Endometrial microvascular endothelial cells (primary cell): ENCODE results near the gene NFATC2. TPM values are rescaled to one million over a fixed set of nuclear protein-coding genes. Genes with fewer than 3 reads are reported as not detected.

Experiments
- in situ Hi-C: cut with HindIII; loops from 2 replicates; pipeline ENCODE4 v1.10.0; 2017; ENCODE audit warnings: low sequenced_read_pairs, low pct_unique_long_range_greater_than_20kb; ENCODE audit errors: inconsistent ontology term
- total RNA-seq: library from RNA; depleted of rRNA; stranded (reverse); fragments of >200 nt; gene quantifications from one replicate; pipeline ENCODE4 v1.2.3, GENCODE V29; 2015; ENCODE audit errors: inconsistent ontology term

Gene NFATC2
- total RNA-seq = 2.5 TPM

DNA sequence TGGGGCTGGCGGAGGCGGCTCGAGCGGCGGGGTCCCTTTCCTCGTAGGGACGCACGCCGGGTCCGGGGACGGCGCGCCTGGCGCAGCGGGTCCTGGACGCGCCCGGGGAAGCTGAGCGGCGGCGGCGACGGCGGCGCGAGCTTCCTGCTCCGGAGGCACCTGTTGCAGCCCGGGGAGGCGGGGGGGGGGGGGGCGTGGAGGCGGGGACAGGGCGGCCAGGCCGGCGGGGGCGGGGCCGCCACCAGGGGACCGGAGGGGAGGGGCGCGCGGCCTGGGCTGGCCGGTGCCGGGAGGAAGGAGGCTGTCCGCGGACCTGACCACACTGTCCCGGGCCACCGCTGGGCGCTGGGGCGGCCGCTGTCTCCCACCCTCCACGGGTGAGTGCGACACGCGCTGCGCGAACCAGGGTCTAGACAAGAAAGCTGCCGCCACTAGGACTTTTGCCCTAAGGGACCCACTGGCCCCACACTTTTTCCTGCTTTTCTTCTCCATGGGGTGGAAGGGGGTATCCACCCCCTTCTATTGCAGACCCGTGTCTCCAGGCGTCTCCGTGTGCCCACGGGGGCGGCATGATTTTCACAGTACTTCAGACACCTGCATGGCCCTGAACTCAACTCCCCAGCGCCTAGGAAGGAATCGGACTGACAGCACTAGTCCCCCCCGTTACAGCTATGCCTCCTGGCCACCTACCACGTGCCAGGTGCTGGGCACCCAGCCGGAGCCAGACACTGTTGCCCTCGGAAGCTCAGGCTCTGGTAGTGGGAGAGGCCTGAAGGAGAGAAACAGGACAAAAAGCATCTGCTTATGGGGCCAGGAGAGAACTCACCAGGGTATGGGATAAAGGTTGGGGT is at the start of gene NFATC2:
Gene NFATC2 (minus strand): TSS at position 149 of the 851 bp plus-strand sequence. CDS start 220 bp downstream, outside the sequence.
- in situ Hi-C loops = no loop called here

DNA sequence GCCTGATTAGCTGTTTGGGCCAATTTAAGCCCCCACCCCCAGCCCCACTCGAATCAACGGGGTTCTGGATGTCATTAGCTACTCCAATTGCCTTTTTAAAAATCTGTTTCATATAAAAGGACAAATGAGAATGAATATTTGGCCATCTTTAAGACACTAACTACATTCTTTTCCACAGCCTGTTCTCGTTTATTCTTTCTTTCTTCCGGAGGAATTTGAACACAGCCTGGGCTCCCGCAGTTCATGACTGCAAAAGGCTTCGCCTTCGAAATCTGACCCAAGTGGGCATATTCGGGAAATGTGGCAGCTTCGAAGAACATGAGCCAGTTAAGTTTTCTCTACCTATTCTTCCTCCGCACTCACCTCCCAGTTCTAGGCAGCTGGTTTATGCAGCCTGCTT is 49.4 kb upstream of the NFATC2 start:
- in situ Hi-C loops = no loop called here

DNA sequence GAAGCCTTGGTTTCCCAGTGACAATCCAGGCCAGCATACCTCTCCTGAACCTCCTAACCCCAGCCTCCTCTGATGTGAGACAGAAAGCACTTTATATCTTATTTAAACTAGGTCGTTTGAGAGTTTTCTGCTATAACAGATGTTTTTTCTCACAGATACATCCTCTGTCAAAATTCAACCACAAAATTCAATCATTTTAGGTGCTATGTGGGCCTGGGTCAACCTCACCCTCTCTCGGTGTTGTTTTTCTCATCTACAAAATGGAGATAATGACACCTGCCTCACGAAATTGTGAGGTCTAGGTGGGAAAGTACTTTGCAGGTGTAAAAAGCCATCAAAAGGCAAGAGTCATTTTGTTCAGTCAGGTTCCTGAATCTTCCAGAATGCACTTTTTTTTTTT is 46.2 kb upstream of the NFATC2 start:
- in situ Hi-C loops = no loop called here

DNA sequence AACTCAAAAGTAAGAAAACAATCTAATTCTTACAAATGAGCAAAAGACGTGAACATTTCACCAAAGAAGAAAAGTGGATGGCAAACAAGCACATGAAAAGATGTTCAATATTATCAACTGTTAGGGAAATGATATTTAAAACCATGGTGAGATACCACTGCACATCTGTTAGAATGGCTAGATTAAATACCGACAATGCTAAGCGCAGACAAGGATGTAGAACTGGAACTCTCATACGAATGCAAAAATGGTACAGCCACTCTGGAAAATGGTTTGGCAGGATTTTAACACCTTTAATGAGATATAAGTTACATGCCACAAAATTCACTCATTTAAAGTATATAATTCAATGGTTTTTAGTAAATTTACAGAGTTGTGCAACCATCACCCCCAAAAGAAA is 44.6 kb upstream of the NFATC2 start:
- in situ Hi-C loops = no loop called here

DNA sequence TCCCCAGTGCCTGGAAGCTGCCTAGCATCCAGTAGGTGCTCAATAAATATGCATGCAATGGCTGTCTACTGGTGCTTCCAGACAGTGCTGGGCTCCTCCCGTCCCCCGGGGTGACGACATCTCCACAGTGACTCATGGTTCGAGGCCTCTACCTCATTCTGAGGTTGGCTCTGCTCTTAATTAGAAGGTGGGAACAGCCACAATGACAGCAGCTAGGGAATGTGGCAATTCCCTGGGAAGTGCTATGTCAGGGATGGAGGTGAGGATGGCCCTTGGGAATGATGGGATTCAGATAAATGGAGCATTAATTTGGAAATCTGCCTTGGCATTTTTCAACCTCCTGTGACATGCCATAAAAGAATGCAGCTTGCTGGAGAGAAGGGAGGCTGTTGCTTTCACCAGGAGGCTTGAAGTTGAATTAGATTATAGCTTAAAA is 43.5 kb upstream of the NFATC2 start:
- in situ Hi-C loops = no loop called here

DNA sequence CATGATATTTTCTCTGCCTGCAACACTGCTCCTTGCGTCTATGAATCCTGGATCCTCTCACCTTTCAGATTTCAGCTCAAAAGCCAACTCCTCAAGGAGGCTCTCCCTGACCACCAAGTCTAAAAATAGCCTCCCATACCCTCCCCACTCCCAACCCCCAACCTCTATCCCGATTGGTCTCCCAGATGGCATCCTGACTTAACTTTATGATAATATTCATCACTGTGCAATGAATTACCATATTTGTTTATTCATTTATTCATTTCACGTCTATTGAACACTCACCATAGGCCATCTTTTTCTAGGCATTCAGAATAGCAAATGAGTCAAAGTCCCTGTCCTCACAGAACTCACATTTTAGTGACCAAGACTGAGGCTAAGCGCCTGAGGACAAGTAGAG is 42.6 kb upstream of the NFATC2 start:
- in situ Hi-C loops = no loop called here

DNA sequence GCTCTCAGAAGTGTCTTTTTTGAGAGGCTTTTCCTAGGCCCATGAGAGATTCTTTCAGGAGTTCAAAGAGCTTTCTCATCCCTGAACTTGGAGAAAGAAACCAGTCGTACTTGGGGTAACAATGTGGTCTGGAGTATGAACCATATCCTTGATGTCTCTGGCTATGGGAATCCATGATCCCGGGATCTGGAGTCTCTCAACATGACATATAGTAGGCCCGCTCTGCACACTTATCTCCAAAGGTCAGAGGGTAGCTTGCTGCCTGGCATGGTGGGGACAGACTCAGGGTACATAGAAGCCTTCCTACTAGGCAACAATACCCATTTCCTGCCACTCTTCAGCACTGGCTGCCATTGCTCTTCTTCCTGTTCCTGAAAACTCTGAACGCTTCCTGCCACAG is 42.2 kb upstream of the NFATC2 start:
- in situ Hi-C loops = no loop called here

DNA sequence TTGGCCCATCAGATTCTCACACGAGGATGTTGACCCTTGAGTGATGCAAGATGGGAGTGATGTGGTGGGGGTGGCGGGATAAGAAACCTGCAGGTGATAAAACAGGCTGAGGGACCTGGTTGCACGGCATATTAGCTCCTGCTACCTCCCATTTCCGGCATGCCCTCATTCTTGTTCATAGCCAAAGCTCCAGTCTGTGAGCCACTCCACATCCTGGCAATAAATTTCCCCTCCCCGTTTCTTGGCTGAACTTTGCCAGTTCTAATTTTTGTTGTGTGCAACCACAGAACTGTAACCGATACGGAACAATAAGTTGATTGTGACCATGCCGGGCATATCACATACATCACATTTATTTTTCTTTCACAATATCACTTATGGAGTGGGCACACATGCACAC is 41.6 kb upstream of the NFATC2 start:
- in situ Hi-C loops = no loop called here

DNA sequence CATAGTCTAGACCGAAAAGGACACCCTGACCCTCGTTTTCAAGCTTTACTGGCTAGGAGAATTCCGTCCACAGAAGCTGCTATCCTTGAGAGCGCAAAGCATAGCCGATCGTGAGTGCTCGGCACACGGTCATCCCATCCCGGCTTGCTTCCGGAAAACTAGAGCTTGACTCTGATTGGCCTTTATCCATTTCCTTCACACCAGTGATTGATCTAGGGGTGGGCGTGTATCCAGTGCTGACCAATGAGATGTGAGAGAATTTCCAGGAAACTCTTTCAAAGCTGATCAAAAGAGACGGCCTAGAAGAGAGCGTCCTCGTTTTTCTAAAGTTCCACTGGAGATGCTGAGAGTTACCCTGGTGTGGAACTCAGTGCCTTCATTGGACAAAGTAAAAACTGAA is 41.0 kb upstream of the NFATC2 start:
- in situ Hi-C loops = no loop called here

DNA sequence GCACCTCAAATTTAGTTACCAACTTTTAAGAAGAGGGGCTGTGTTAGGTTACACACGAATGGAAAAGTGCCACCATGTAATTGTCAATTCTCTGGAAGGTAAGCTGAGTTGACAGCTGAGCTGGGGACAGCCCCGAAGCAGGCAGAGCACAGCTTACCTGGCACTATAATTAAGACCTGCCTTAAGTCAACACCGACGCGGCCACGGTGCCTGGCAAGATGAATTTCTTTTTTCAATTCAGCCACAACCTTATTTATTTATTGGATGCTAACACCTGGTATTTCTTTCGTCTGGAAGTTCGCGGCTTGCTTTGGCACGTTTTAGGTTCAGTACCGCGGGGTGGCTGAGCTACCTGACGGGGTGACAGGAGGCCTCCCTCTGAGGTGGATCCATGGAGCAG is 40.6 kb upstream of the NFATC2 start:
- in situ Hi-C loops = no loop called here

DNA sequence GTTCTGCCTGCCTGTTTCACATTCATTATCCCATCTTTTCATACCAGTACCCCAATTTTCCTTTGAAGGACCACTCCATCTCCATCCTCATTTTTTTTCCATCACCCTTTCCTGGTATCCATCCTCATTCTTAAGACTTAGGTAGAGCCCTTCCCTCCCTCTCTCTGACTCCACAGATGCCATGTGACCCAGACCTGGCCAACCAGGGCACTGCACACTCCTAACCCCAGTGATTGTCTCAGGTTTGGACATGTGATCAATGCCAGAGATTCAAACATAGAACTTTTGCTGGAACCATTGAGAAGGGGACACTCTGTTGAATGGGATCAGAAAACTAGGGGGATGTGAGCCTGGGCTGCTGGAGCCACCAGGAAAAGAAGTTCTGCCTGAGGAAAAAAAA is 39.1 kb upstream of the NFATC2 start:
- in situ Hi-C loops = no loop called here

DNA sequence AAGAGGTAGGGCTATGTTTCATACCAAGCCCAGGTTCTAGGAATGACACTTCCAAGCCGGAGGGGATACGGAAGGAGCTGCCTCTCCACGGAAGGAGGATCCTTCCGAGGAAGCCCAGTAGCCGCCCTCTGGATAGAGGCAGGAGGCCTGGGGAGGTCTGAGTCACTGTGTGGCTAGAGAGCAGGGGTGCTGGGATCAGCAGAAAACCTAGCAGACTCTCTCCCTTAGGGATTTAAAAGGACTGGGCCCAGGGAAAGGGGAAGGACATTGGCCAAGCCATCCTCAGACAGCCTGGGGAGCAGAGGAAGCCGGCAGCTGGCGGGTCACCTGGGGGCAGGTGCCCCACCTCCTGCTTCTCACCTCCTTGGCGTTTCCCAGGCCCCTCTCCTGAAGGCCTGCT is 36.6 kb upstream of the NFATC2 start:
- in situ Hi-C loops = no loop called here

DNA sequence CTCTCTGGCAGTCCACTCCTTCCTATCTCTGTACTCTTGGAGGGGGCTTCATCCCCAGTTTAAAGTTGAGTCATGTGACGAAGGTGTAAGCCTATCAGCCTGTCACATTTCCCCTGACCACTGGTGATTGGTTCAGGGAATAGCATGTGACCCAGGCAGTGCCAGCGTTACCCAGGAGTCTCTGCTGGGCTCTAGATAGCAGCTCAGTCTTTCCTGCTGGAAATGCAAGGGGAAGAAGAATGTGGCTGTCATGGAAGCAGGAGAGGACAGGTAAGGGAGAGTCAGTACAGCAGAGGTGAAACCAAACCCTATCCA is 35.6 kb upstream of the NFATC2 start:
- in situ Hi-C loops = no loop called here

DNA sequence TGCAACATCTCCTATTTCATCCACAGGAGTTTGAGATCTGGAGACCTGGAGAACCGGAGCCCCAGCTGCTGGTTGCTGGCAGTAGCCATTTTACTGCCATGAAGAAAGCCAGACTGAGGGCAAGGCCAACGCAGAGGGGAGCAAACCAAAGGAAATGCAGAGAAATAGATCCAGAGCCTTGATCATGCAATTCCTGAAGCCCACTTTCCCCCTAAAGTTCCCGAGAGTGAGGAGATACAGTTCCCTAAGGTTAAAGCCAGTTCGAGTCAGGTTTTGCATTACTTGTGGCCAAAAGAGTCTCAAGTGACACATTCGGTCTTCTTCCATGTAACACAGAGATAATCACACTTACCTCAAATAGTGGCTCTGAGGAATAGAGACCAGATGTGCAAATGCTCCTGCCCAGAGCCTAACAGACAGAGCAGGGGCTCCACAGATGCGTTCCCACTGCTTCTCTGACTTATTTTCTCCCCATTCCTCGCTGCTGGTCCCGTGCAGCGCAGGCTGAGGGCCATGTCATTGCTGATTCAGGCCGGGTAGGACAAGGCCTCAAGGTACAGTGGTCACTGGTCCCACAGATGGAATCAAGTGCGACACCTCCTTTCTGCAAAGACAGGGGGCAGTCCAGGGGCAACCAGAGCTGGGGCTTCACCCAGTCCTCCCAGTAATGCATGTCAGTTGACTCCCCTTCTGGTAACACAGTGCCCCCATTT is 35.1 kb upstream of the NFATC2 start:
- in situ Hi-C loops = no loop called here

DNA sequence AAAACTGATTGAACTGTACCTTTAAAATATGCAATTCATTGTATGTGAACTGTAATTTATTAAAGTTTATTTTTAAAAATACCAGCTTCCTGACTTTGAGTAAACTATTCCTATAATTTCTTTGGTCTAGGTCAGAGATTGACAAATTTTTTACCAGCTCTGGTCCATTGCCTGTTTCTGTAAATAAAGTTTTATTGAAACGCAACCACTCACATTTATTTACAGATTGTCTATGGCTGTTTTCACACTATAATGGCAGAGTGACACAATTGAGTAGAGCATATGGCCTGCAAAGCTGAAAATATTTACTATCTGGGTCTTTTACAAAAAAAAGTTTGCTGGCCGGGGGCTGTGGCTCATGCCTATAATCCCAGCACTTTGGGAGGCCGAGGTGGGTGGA is 33.0 kb upstream of the NFATC2 start:
- in situ Hi-C loops = no loop called here

DNA sequence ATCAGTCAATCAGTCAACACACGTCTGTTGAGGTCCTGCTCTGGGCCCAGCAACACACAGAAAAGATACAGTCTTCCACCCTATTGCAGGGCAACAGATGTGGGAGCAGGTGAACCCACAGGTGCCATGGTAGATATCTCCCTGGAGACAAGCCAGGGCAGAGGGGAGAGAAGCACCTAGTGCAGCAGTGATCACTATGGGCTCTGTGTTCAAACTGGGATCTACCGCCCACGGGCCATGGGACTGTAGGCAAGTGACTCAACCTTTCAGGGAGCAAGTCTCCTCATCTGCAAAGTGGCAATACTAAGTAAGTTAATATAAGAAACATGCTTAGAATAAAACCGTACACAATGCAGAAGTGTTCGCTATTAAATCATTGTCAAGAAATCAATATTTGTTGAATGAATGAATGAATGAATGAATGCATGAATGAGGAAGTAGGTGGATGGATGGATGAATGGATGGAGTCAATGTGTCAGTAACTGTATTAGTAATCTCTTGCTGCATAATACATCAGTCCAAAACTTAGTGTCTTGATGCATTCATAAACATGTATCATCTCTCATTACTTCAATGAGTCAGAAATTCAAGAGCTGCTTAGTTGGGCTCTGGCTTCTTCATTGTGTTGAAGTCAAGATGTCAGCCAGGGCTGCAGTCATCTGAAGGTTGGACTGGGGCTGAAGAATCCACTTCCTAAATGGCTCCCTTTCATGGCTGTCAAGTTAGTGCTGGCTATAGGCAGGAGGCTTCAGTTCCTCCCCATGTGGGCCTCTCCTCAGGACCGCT is 31.9 kb upstream of the NFATC2 start:
- in situ Hi-C loops = no loop called here

DNA sequence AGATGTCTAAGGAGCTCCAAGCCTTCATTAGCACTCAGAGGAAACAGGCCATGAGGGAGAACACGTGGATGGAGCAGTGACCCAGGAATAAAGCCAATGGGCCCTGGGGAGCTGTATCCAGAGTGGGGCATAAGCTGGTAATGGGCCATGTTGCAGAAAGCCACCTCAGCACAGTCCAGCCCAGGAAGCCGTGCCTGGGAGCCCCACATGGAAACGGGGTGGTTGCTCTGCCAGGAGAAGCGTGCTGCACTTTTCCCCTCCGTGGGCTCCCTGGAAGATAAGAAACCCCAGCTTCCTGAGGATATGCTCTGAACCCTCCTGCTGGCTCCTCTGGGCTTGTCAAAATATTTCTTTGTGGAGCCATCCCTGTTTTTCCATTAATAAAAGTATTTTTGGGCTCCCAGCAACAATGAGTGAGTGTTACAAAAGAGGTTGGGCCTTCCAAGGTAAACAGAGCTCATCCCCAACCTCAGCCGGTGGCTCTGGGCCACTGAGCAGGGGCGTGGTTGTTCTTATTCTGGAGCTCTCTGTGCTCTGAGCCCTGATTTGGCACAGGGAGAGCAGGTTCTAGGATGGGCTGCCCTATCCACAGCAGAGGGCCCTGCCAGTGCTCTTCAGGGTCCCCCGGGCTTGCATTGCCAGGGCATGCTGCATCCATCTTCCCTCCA is 31.2 kb upstream of the NFATC2 start:
- in situ Hi-C loops = no loop called here

DNA sequence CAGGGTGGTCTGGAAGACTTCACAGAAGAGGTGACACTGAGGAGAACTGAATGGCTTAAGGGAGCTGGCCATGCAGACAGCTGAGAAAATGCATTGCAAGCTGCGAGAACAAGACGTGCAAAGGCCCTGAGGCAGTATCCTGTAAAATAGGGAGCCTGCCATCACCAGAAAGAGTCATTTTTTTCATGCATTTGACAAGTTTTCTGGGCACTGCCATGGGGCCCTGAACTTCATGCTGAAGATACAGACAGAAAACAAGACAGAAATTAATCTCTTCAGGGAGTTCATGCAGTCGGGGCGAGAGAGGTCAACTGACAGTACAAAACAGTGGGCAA is 28.9 kb upstream of the NFATC2 start:
- in situ Hi-C loops = no loop called here

DNA sequence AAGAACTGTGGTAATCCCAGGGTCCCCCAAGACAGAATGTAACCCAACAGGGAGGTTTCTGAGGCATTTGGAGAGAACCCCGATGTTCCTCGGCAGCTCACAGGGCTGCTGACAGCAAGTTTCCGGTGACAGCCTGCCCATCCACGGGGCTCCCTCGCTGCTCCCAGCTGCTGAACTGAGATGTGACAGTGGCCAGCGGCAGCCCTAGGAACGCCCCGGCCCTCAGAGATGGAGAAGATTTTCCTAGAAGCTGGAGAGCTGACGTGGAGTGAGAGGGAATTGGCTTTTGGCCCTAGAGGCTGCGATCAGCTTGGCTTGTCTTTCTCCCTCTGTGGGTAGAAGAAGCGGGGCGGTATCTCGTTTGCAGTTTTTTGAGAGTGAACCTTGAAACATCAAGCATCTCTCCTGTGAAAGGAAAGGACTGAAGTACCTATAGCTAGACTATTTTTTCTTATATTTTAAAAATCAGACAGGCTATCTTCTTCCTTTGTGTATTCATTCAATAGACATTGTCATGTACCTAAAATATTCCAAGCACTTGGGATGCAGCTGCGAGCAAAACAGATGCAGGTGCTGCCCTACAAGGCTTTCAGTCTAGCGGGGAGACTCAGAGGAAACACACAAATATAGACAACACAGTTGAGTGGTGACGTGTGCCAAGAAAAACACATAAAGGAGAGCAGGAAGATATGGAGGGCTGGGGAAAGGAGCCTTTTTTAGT is 28.4 kb upstream of the NFATC2 start:
- in situ Hi-C loops = no loop called here
